SKM-1 treated with dmso at 0.1 percent for 144 hours (cell line): ENCODE data around the gene AKAP8.
"Not testable (repeated sequence)": the region's sequence is repeated elsewhere in the genome, so short reads cannot be mapped to it uniquely, and the experiment has no call there.

Experiments
- DNase-seq: peaks from one replicate; lab custom pipeline; 2025; ENCODE audit not compliant: unreplicated experiment; lab: John Stamatoyannopoulos, UW

Gene AKAP8

DNA sequence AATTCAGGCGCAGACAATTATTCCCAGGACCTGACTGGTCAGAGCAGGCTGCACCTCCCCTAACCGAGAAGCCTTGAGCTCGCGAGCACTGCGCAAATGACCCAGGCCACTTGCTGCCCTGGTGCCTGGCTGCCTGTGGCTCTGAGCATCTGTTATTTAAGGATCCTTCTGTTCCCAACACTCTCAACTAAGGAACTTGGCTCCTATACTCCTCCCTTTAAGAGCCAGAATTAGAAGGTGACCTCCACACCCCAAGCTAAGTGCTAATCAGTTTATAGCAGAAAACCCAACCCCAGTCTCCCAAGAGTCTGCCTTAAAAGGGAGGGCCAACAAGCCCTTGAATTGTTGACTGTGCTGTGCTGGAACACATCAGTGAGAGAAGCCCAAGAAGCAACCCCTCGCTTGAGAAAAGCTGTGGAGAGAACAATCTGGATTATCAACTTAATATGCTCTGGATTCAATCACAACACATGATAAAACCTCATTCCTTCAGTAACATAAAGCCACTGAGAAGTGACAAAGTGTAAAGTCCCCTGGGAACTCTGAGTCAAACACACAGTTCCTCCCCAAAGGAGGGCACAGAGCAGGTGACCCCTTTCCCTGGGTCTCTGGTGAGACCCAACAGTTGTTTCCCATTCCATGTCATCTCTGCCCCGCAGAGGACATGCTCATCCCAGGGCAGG, 24.7 kb upstream of the AKAP8 start:
- no peak for DNase-seq

DNA sequence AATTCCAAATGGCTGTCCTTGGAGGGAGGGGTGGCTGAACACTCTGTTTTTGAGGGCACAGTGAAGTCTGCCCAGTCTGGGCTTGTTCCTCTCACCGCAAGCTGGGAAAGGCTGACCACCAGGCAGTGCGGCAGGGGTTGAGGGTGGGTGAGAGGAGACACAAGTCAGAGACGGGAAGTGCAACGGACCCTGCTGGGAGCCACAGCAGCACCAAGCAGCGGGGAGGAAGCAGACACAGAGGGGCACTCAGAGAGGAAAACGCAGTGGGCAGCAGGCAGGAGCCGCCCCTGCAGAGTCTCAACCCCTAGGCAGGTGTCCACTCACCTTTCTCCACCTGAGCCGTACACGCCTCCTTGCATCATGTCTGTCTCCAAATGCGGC, 23.6 kb upstream of the AKAP8 start:
- DNase-seq: no peak

GRCh38 chr19:15402411-15403150, 23.0 kb upstream of the AKAP8 start:
- DNase-seq: no peak

GRCh38 chr19:15401397-15401710, 21.8 kb upstream of the AKAP8 start:
- DNase-seq: no peak

GRCh38 chr19:15400521-15401396, 21.2 kb upstream of the AKAP8 start:
- DNase-seq: no peak

DNA sequence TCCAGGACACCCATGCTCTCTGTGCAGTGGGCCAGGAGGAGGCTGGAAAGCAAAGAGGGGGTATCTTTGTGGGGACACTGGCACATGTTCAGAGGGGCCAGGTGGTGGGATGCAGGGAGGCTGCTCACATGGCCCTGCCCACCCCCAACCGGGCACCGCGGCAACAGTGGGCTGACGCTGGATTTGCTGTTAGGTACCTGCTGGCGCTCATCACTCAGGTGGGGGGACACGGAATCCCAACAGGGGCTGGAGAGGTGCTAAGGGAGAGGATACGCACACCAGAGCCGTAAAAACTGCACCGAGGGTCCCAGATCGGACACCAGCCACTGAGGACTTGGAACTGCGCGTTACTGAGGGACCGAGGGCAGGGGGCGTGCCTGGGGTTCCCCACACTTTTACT, 20.0 kb upstream of the AKAP8 start:
- no peak for DNase-seq

GRCh38 chr19:15399234-15399515, 19.6 kb upstream of the AKAP8 start:
- DNase-seq: no peak

- DNase-seq: no peak
Observed at GRCh38 chr19:15398501-15399233, 19.1 kb upstream of the AKAP8 start.

- no peak for DNase-seq
Observed at GRCh38 chr19:15397782-15398181, 18.2 kb upstream of the AKAP8 start.

DNA sequence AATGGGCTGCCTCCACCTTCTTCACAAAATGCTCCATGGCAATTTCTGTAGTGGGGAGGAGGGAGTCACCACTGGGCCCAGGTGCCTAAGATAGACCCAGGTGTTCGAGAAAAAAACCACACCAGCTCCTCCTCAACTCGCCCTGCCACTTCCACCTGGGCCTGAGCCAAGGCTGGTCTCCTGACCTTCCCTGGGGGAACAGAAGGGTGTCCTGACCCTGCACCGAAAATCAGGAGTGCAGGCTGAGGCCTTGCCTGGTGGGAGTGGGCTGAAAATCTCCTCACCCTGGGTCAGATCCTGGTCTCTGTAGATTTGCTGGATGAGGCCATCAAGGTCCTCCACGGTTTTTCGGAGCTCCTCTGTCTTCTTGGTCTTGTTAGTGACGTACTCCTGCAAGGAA, 17.6 kb upstream of the AKAP8 start:
- no peak for DNase-seq

DNA sequence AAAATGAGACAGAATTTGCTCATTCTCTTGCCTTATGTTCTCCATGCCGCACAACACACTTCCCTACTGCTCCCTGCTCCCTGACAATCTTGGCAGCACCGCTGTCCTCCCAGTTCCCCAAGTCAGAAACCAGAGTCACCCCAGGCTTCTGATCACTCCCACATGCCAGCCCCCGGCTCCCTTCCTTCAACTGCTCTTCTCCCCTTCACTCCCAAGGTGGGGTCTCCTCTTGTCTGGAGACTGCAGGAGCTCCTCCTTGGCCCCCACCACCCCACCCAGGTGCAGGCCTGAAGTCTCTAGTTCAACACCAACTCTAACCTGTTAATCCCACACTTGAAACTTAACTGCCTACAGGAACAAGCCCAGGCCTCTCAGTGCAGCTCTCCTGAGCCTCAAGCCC, 16.8 kb upstream of the AKAP8 start:
- no peak for DNase-seq

DNA sequence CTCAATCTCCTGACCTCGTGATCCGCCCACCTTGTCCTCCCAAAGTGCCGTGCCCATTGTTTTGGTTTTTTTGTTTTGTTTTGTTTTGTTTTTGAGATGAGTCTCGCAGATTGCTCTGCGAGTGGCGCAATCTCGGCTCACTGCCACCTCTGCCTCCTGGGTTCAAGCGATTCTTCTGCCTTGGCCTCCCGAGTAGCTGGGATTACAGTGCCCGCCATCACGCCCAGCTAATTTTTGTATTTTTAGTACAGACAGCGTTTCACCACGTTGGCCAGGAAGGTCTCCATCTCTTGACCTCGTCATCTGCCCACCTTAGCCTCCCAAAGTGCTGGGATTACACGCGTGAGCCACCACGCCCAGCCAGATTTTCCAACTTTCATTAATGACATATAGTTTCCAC, 15.7 kb upstream of the AKAP8 start:
- not testable (repeated sequence) for DNase-seq

GRCh38 chr19:15394426-15394825, 14.8 kb upstream of the AKAP8 start:
- no peak for DNase-seq

- DNase-seq: no peak
Observed at GRCh38 chr19:15393963-15394362, 14.4 kb upstream of the AKAP8 start.

- DNase-seq: no peak
Observed at GRCh38 chr19:15390814-15391213, 11.2 kb upstream of the AKAP8 start.

- DNase-seq: no peak
Observed at GRCh38 chr19:15381864-15382263, 2.3 kb upstream of the AKAP8 start.

GRCh38 chr19:15381429-15381828, 1.8 kb upstream of the AKAP8 start:
- no peak for DNase-seq

DNA sequence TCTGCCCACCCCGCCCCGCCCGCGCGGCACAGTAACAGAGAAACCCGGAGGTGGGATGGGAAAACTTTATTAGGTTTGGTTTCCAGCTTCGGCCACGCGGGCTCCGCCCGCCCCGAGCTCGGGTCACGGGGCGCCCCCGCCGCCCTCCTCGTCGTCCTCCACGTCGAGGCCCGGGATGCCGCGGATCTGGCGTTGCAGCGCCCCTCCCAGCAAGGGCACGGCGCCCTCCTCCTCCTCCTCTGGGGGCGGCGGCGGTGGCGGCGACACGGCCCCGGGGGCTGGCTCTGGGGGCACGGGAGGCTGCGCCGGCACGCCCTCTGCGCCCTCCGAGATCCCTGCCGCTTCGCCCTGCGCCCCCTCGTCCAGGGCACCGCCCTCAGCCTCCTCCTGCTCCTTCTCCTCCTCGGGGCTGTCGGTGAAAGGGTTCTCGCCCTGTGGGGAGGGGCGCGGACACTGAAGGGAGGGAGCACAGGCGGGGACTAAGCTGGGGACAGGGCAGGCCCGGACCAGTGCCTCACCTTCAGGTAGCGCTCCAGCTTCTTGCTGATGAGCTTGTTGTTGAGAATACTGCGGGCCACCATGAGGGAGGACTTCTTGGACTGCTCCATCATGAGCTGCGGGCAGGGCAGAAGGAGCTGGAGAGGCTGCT, 536 bp upstream of the AKAP8 start:
- no peak for DNase-seq

DNA sequence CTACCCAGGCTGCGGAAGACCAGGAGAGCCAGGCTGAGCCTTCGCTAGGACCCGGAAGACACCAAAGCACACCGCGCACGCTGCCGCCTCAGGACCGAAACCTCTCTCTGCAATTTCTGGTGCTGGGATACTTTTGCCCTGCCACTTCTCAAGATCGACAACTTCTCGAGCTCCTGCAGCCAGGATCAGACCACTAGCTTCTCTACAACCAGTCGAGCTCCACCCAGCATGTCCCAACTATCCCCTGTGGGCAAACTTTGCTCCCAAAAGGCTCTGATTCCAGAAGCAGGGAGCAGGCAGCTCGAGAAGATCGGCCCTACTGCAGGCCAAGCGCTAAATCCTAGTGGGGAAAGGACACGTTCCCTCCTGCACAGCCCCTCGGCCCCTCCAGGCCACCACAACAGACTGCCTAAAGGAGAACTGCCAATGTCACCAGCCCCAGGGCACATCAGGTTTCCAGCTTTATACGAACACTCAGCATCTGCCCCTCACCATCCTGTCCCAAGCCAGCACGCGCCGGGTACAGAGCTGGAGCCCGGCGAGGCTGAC, 979 bp downstream of the AKAP8 start:
- peak; percentile 39 for DNase-seq

GRCh38 chr19:15374796-15375440, 4.7 kb downstream of the AKAP8 start:
- DNase-seq: no peak
